PC-3 (cell line): Measurements from ENCODE around the gene IFFO2. TPM values are rescaled to one million over a fixed set of nuclear protein-coding genes. Genes with fewer than 3 reads are reported as not detected.

Source experiments
- ATAC-seq: fragments of 200-7000 bp; cut with Tn5 transposase; 2 replicates; pipeline ENCODE4 v1.9.1; 2020; ENCODE audit warnings: mild to moderate bottlenecking, moderate library complexity
- BruUV-seq: library from RNA; stranded (reverse); fragments of 400-500 nt; replicated peaks from 2 replicates; lab custom pipeline; 2021; lab: Mats Ljungman, UMichigan
- CTCF ChIA-PET: fragments of 300-600 bp; sonication (Branson Sonifier 250); formaldehyde crosslinking; loops from one replicate; lab custom pipeline; 2022; ENCODE audit warnings: antibody characterized with exemption; lab: Charles Lee
- POLR2A ChIA-PET: fragments of 300-600 bp; sonication (Branson Sonifier 250); formaldehyde crosslinking; loops from one replicate; lab custom pipeline; 2022; ENCODE audit warnings: antibody characterized with exemption; ENCODE audit not compliant: unreplicated experiment; lab: Charles Lee
- DNase-seq: peaks from one replicate; pipeline ENCODE4 v3.0.0-alpha.2; 2015
- H2AFZ ChIP-seq: fragments of 300-600 bp; sonication (generic); 2 replicates; pipeline ENCODE4 v1.6.0; 2016; ENCODE audit warnings: antibody characterized with exemption, low read length
- H3F3A ChIP-seq: fragments of 300-600 bp; sonication (generic); one replicate; pipeline ENCODE4 v1.6.0; 2017; ENCODE audit warnings: antibody characterized with exemption, low read length, control low read depth, mild to moderate bottlenecking; ENCODE audit not compliant: unreplicated experiment
- H3K27ac ChIP-seq: fragments of 300-600 bp; sonication (generic); 2 replicates; pipeline ENCODE4 v1.5.1; 2016; ENCODE audit warnings: mild to moderate bottlenecking, low read length
- H3K27me3 ChIP-seq: fragments of 300-600 bp; sonication (generic); 2 replicates; pipeline ENCODE4 v1.6.1; 2016; ENCODE audit warnings: low read length, mixed read lengths
- H3K36me3 ChIP-seq: fragments of 300-600 bp; sonication (generic); 2 replicates; pipeline ENCODE4 v1.6.1; 2016; ENCODE audit warnings: low read depth, mixed run types, low read length, mixed read lengths
- H3K4me1 ChIP-seq: fragments of 300-600 bp; sonication (generic); 2 replicates; pipeline ENCODE4 v1.5.1; 2016; ENCODE audit warnings: low read length; ENCODE audit not compliant: insufficient read depth
- H3K4me2 ChIP-seq: fragments of 300-600 bp; sonication (generic); 2 replicates; pipeline ENCODE4 v1.6.0; 2016; ENCODE audit warnings: low read length
- H3K4me3 ChIP-seq: fragments of 300-600 bp; sonication (generic); 2 replicates; pipeline ENCODE4 v1.5.1; 2016; ENCODE audit warnings: mild to moderate bottlenecking, low read length, mixed read lengths
- H3K79me2 ChIP-seq: fragments of 300-600 bp; sonication (generic); 2 replicates; pipeline ENCODE4 v1.6.1; 2017; ENCODE audit warnings: low read length, mixed read lengths
- H3K9ac ChIP-seq: fragments of 300-600 bp; sonication (generic); 2 replicates; pipeline ENCODE4 v1.6.0; 2016; ENCODE audit warnings: mild to moderate bottlenecking, low read length
- H3K9me2 ChIP-seq: fragments of 300-600 bp; sonication (generic); replicated peaks from 2 replicates; pipeline ENCODE4 v1.6.1; 2016; ENCODE audit warnings: mixed run types, low read length, mixed read lengths
- H3K9me3 ChIP-seq: fragments of 300-600 bp; sonication (generic); 2 replicates; pipeline ENCODE4 v1.6.1; 2016; ENCODE audit warnings: low read length, mixed read lengths
- H4K20me1 ChIP-seq: fragments of 300-600 bp; sonication (generic); 2 replicates; pipeline ENCODE4 v1.6.1; 2016; ENCODE audit warnings: low read length, mixed read lengths
- CTCF ChIP-seq: fragments of 300-600 bp; sonication (generic); conservative IDR thresholded peaks from 2 replicates; pipeline ENCODE4 v1.5.1; 2017; ENCODE audit warnings: antibody characterized with exemption, low read depth, mild to moderate bottlenecking, low read length
- EZH2 ChIP-seq: fragments of 300-600 bp; sonication (generic); IDR thresholded peaks from one replicate; pipeline ENCODE4 v1.6.1; 2017; ENCODE audit warnings: antibody characterized with exemption, mild to moderate bottlenecking, low read length; ENCODE audit not compliant: unreplicated experiment
- EZH2phosphoT487 ChIP-seq: fragments of 300-600 bp; sonication (generic); IDR thresholded peaks from 2 replicates; pipeline ENCODE4 v1.6.1; 2018; ENCODE audit warnings: mild to moderate bottlenecking, antibody characterized with exemption, low read length, borderline replicate concordance
- intact Hi-C: fragments of 100-400 bp; cut with micrococcal nuclease; formaldehyde crosslinking; loops from 2 replicates; pipeline ENCODE4 v1.9.0; 2023
- total RNA-seq: library from RNA; depleted of rRNA; stranded (reverse); fragments of >200 nt; gene quantifications from 2 replicates; pipeline ENCODE4 v1.2.3, GENCODE V29; 2014

IFFO2 gene
- total RNA-seq, 1 experiment from 2014 or later = 30.7 TPM

GRCh38 chr1:18883636-18884418 is 72.6 kb downstream of the IFFO2 start:
- no TSS peak for BruUV-seq
- H3K9ac ChIP-seq = no peak overlapping the region
- ATAC-seq (peak; percentile 92), DNase-seq (peak; percentile 81)
- H3K4me2 ChIP-seq = no peak overlapping the region
- H2AFZ ChIP-seq = no peak overlapping the region
- ChIA-PET POLR2A (interaction anchor here (0.5 kb wide), 1 partner anchor 368 kb away, joined by 3 read pairs; the partner anchor contains the start of genes EMC1 and MRTO4), CTCF (interaction anchor here (0.5 to 0.9 kb wide), 6 partner anchors 11 to 497 kb away, joined by 3 to 5 read pairs (median 3); no protein-coding TSS in a partner anchor)
- H3F3A ChIP-seq = no peaks in the 10 kb centered on the region
- H3K4me1 ChIP-seq = no peaks in the 10 kb centered on the region
- H3K27ac ChIP-seq = no peak overlapping the region
- TF ChIP-seq CTCF (peak; percentile 91), EZH2phosphoT487 (no peak)
- intact Hi-C loops = loop anchor here (1.0 kb wide), 1 partner anchor 212 kb away; no protein-coding TSS in a partner anchor
- no peaks in the 10 kb centered on the region for H3K27me3 ChIP-seq
- no peaks in the 10 kb centered on the region for H3K79me2 ChIP-seq
- no peaks in the 10 kb centered on the region for H4K20me1 ChIP-seq
- no peaks in the 10 kb centered on the region for H3K9me3 ChIP-seq
- no peaks in the 10 kb centered on the region for H3K36me3 ChIP-seq
- no peak overlapping the region for H3K4me3 ChIP-seq
- H3K9me2 ChIP-seq = no peaks in the 10 kb centered on the region

- intact Hi-C loops = no loop called here
- CTCF ChIA-PET = no interaction called here
- POLR2A ChIA-PET = no interaction called here
These were observed 73.4 kb downstream of the IFFO2 start for GRCh38 chr1:18883079-18883478.

More at GRCh38 chr1:18883079-18883478, 73.4 kb downstream of the IFFO2 start:
- Histone ChIP-seq H3K9me3 (no peaks in the 10 kb centered on the region), H3K36me3 (no peaks in the 10 kb centered on the region), H3K9me2 (no peaks in the 10 kb centered on the region), H2AFZ (no peak overlapping the region), H3K4me3 (no peak overlapping the region), H4K20me1 (no peaks in the 10 kb centered on the region), H3K9ac (no peak overlapping the region), H3K27me3 (no peaks in the 10 kb centered on the region), H3K4me2 (no peak overlapping the region), H3K4me1 (no peaks in the 10 kb centered on the region), H3F3A (no peaks in the 10 kb centered on the region), H3K27ac (no peak overlapping the region), H3K79me2 (no peaks in the 10 kb centered on the region)
- DNase-seq (no peak), ATAC-seq (no peak)
- BruUV-seq = no TSS peak
- TF ChIP-seq EZH2phosphoT487 (no peak), CTCF (no peak), EZH2 (no peak)
